ENCODE measurements around the gene LAMA1.

The LAMA1 gene

GRCh38 chr18:7047336-7047735 is 70.3 kb downstream of the LAMA1 start:
- DNase-seq (ENCODE audit: low read depth): no peak

- DNase-seq (ENCODE audit: low read depth): no peak
Measured at GRCh38 chr18:7038330-7038851, 79.2 kb downstream of the LAMA1 start.

- DNase-seq (ENCODE audit: low read depth): no peak
Measured at GRCh38 chr18:7037470-7037869, 80.1 kb downstream of the LAMA1 start.

GRCh38 chr18:7035807-7036206 is 81.8 kb downstream of the LAMA1 start:
- DNase-seq (ENCODE audit: low read depth): no peak

GRCh38 chr18:7034924-7035323 is 82.7 kb downstream of the LAMA1 start:
- DNase-seq (ENCODE audit: low read depth): no peak

- no peak for DNase-seq (ENCODE audit: low read depth)
Measured at GRCh38 chr18:7032537-7032936, 85.1 kb downstream of the LAMA1 start.

GRCh38 chr18:7028625-7029024 is 89.0 kb downstream of the LAMA1 start:
- no peak for DNase-seq (ENCODE audit: low read depth)

GRCh38 chr18:7025194-7025593 is 92.4 kb downstream of the LAMA1 start:
- no peak for DNase-seq (ENCODE audit: low read depth)

- no peak for DNase-seq (ENCODE audit: low read depth)
Measured at GRCh38 chr18:7023581-7023980, 94.0 kb downstream of the LAMA1 start.

- no peak for DNase-seq (ENCODE audit: low read depth)
Measured at GRCh38 chr18:7023063-7023580, 94.5 kb downstream of the LAMA1 start.

- no peak for DNase-seq (ENCODE audit: low read depth)
Measured at GRCh38 chr18:7021994-7022840, 95.4 kb downstream of the LAMA1 start.

GRCh38 chr18:7020995-7021777 is 96.4 kb downstream of the LAMA1 start:
- no peak for DNase-seq (ENCODE audit: low read depth)

- no peak for DNase-seq (ENCODE audit: low read depth)
Measured at GRCh38 chr18:7017013-7017412, 100.6 kb downstream of the LAMA1 start.

GRCh38 chr18:7011142-7011541 is 106.5 kb downstream of the LAMA1 start:
- no peak for DNase-seq (ENCODE audit: low read depth)

- DNase-seq (ENCODE audit: low read depth): no peak
Measured at GRCh38 chr18:7004009-7004408, 113.6 kb downstream of the LAMA1 start.

- DNase-seq (ENCODE audit: low read depth): no peak
Measured at GRCh38 chr18:7002107-7002506, 115.5 kb downstream of the LAMA1 start.

GRCh38 chr18:7000484-7001096 is 117.0 kb downstream of the LAMA1 start:
- no peak for DNase-seq (ENCODE audit: low read depth)

GRCh38 chr18:6997808-6998207 is 119.8 kb downstream of the LAMA1 start:
- no peak for DNase-seq (ENCODE audit: low read depth)

- no peak for DNase-seq (ENCODE audit: low read depth)
Measured at GRCh38 chr18:6994771-6995430, 122.7 kb downstream of the LAMA1 start.

- DNase-seq (ENCODE audit: low read depth): no peak
Measured at GRCh38 chr18:6994056-6994770, 123.4 kb downstream of the LAMA1 start.

- DNase-seq (ENCODE audit: low read depth): no peak
Measured at GRCh38 chr18:6992761-6993160, 124.8 kb downstream of the LAMA1 start.

Measured in T-helper 22 cell (primary cell).